B cell (primary cell): ENCODE results near the gene CTNNA1.

Experiments
- CTCF ChIP-seq: fragments of 200-600 bp; IDR thresholded peaks from one replicate; pipeline ENCODE4 v1.8.0; 2022; ENCODE audit warnings: antibody characterized with exemption, mild to moderate bottlenecking
- EZH2 ChIP-seq: IDR thresholded peaks from 2 replicates; pipeline ENCODE4 v1.6.1; 2012; ENCODE audit warnings: borderline replicate concordance, low read depth, mild to moderate bottlenecking, moderate library complexity, low read length; ENCODE audit not compliant: insufficient read depth, poor library complexity, severe bottlenecking

GRCh38 chr5:138972230-138972629 is 219.0 kb downstream of the CTNNA1 start:
- no peak for TF ChIP-seq EZH2
- TF ChIP-seq CTCF, result no peak
